Left ventricle myocardium inferior (tissue), 1 donor: ENCODE data around the gene CAPSL. TPM values are rescaled to one million over a fixed set of nuclear protein-coding genes. Genes with fewer than 3 reads are reported as not detected.

ENCODE experiments used
- DNase-seq: peaks from one replicate; pipeline ENCODE4 v3.0.0-alpha.2; 2020
- H3K27ac ChIP-seq: fragments of 200-600 bp; replicated peaks from 2 replicates; pipeline ENCODE4 v1.8.0; 2021
- H3K27me3 ChIP-seq: fragments of 200-600 bp; 2 replicates; pipeline ENCODE4 v1.8.0; 2021; ENCODE audit warnings: low read depth
- H3K36me3 ChIP-seq: fragments of 200-600 bp; 2 replicates; pipeline ENCODE4 v1.8.0; 2021
- H3K4me1 ChIP-seq: fragments of 200-600 bp; 2 replicates; pipeline ENCODE4 v1.8.0; 2021
- H3K4me3 ChIP-seq: fragments of 200-600 bp; 2 replicates; pipeline ENCODE4 v1.8.0; 2021; ENCODE audit warnings: mild to moderate bottlenecking, moderate library complexity
- H3K9me3 ChIP-seq: fragments of 200-600 bp; replicated peaks from 2 replicates; pipeline ENCODE4 v1.8.0; 2021
- CTCF ChIP-seq: fragments of 200-600 bp; IDR thresholded peaks from 2 replicates; pipeline ENCODE4 v1.8.0; 2021; ENCODE audit warnings: antibody characterized with exemption, mild to moderate bottlenecking, borderline replicate concordance
- intact Hi-C: fragments of 100-400 bp; cut with micrococcal nuclease; formaldehyde crosslinking; loops from one replicate; pipeline ENCODE4 v1.11.0; 2022
- total RNA-seq: library from RNA; stranded (reverse); fragmentation: NEBNext Ultra II Directional; extraction: Animal tissue kit (Norgen Biotek cat#: 25700); gene quantifications from one replicate; pipeline ENCODE4 v1.2.1, GENCODE V29; 2021
- donor health status: DM: no; HTN: yes; CAD: no; lungs with severe emphysema.

The CAPSL gene
- total RNA-seq, 1 donor from 2014 or later = not detected

DNA sequence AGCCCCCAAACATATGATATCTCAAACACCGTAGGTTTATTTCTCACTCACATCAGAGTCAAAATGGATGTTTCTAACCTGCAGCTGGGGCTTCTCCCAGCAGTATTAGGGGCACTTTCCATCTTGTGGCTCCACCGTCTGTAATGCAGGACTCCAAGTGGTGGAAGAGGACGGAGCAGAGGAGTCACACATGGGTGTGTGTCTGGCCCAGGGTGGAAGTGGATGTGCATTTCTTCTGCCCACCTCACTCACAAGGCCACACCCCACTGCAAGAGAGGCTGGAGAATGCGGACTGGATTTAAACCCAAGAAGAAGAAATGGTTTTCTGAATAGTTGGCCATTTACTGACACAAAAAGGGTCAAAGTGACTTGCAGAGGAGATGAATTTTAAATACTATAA lies 67.8 kb downstream of the CAPSL start:
- H3K9me3 ChIP-seq = no peaks in the 10 kb centered on the region
- no peak overlapping the region for H3K27ac ChIP-seq
- H3K4me1 ChIP-seq = no peaks in the 10 kb centered on the region
- DNase-seq = no peak
- intact Hi-C loops = no loop called here
- H3K36me3 ChIP-seq = no peaks in the 10 kb centered on the region
- TF ChIP-seq CTCF = no peak
- H3K4me3 ChIP-seq = no peak overlapping the region
- no peaks in the 10 kb centered on the region for H3K27me3 ChIP-seq

- intact Hi-C loops = no loop called here
- Histone ChIP-seq H3K4me3 (no peak overlapping the region), H3K9me3 (no peaks in the 10 kb centered on the region), H3K27me3 (no peaks in the 10 kb centered on the region), H3K4me1 (no peaks in the 10 kb centered on the region), H3K27ac (no peak overlapping the region), H3K36me3 (no peaks in the 10 kb centered on the region)
- no peak for TF ChIP-seq CTCF
- no peak for DNase-seq
Measured at GRCh38 chr5:35869685-35870277, 68.6 kb downstream of the CAPSL start.

DNA sequence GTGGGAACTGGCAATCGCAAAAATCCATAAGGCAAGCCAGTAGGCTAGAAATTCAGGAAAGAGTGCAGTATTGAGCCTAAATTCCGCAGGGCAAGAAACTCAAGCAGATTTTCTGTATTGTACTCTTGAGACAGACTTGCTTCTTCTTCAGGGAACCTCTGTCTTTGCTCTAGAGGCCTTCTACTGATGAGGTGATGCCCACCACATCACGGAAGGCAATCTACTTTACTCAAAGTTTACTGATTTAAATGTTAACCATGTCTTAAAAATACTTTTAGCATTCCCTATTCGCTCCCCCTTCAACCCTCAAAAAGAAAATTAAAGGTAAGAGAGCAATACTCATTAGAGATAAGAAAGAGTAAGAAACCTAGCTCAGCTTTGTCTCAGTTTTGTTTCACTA lies 70.4 kb downstream of the CAPSL start:
- Histone ChIP-seq H3K4me1 (no peaks in the 10 kb centered on the region), H3K36me3 (no peaks in the 10 kb centered on the region), H3K4me3 (no peak overlapping the region), H3K27me3 (no peaks in the 10 kb centered on the region), H3K9me3 (peaks cover 3% of the 10 kb centered on the region), H3K27ac (no peak overlapping the region)
- DNase-seq = no peak
- intact Hi-C loops = no loop called here
- no peak for TF ChIP-seq CTCF

GRCh38 chr5:35863159-35863558 lies 75.3 kb downstream of the CAPSL start:
- Histone ChIP-seq H3K4me3 (no peak overlapping the region), H3K27me3 (no peaks in the 10 kb centered on the region), H3K9me3 (peaks cover 3% of the 10 kb centered on the region), H3K36me3 (no peaks in the 10 kb centered on the region), H3K4me1 (no peaks in the 10 kb centered on the region), H3K27ac (no peak overlapping the region)
- DNase-seq = no peak
- TF ChIP-seq CTCF = no peak
- intact Hi-C loops = no loop called here

DNA sequence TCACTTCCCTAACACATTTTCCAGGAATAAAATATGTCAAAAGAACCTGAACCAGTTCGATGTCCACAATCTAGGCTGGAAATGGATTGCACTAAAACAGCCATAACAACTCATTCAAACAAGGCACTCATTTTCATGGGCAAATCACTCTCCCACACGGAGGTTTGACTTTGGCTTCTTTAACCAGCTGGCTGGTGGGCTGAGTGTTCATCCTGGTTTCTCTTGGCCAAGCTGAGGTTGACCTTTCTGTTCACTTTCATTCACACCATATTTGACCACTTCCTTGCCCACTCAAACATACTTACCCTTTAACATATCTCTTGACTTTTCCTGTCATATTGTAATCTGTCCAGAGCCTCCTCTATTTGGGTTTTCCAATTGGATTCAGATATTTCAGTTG lies 76.3 kb downstream of the CAPSL start:
- Histone ChIP-seq H3K27ac (no peak overlapping the region), H3K4me1 (no peaks in the 10 kb centered on the region), H3K36me3 (no peaks in the 10 kb centered on the region), H3K4me3 (no peak overlapping the region), H3K27me3 (no peaks in the 10 kb centered on the region), H3K9me3 (peaks cover 3% of the 10 kb centered on the region)
- intact Hi-C loops = no loop called here
- DNase-seq = no peak
- TF ChIP-seq CTCF = no peak
